ENCODE measurements around the gene SMPD3.

The SMPD3 gene

GRCh38 chr16:68432701-68433100 is 15.6 kb downstream of the SMPD3 start:
- TF ChIP-seq SPI1 (IDR thresholded peaks at IDR 0.05; ENCODE audit: borderline replicate concordance, low read depth): no peak
- TF ChIP-seq GABPA (IDR thresholded peaks at IDR 0.05; ENCODE audit: low read depth): no peak
- no peak for TF ChIP-seq REST (IDR thresholded peaks at IDR 0.05; ENCODE audit: insufficient replicate concordance, low read depth)
- TF ChIP-seq CTCF (IDR thresholded peaks at IDR 0.05; ENCODE audit: insufficient read depth, low read length): no peak
- no peak for TF ChIP-seq POLR2AphosphoS5 (IDR thresholded peaks at IDR 0.05; ENCODE audit: low read depth)
- Histone ChIP-seq H3K27me3 (ENCODE audit: insufficient read depth, poor library complexity, severe bottlenecking) (no peaks in the 10 kb centered on the region), H3K27ac (replicated peaks) (no peak overlapping the region), H3K4me3 (replicated peaks; ENCODE audit: insufficient read depth, low read length) (no peak overlapping the region)
- no peak for DNase-seq (ENCODE audit: low read depth in 1 of 2, low spot score in 1 of 2)

- Histone ChIP-seq H3K27me3 (ENCODE audit: insufficient read depth, poor library complexity, severe bottlenecking) (no peaks in the 10 kb centered on the region), H3K4me3 (replicated peaks; ENCODE audit: insufficient read depth, low read length) (no peak overlapping the region), H3K27ac (replicated peaks) (no peak overlapping the region)
- no peak for DNase-seq (ENCODE audit: low read depth in 1 of 2, low spot score in 1 of 2)
- no peak for TF ChIP-seq GABPA (IDR thresholded peaks at IDR 0.05; ENCODE audit: low read depth)
- no peak for TF ChIP-seq SPI1 (IDR thresholded peaks at IDR 0.05; ENCODE audit: borderline replicate concordance, low read depth)
- TF ChIP-seq POLR2AphosphoS5 (IDR thresholded peaks at IDR 0.05; ENCODE audit: low read depth): no peak
- no peak for TF ChIP-seq REST (IDR thresholded peaks at IDR 0.05; ENCODE audit: insufficient replicate concordance, low read depth)
- TF ChIP-seq CTCF (IDR thresholded peaks at IDR 0.05; ENCODE audit: insufficient read depth, low read length): no peak
Observed at GRCh38 chr16:68429076-68429854, 19.0 kb downstream of the SMPD3 start.

GRCh38 chr16:68427649-68428303 is 20.5 kb downstream of the SMPD3 start:
- no peak overlapping the region for H3K4me3 ChIP-seq (replicated peaks; ENCODE audit: insufficient read depth, low read length)
- no peaks in the 10 kb centered on the region for H3K27me3 ChIP-seq (ENCODE audit: insufficient read depth, poor library complexity, severe bottlenecking)
- DNase-seq (ENCODE audit: low read depth in 1 of 2, low spot score in 1 of 2): no peak
- no peak overlapping the region for H3K27ac ChIP-seq (replicated peaks)
- TF ChIP-seq SPI1 (IDR thresholded peaks at IDR 0.05; ENCODE audit: borderline replicate concordance, low read depth) (no peak), GABPA (IDR thresholded peaks at IDR 0.05; ENCODE audit: low read depth) (no peak), CTCF (IDR thresholded peaks at IDR 0.05; ENCODE audit: insufficient read depth, low read length) (no peak), POLR2AphosphoS5 (IDR thresholded peaks at IDR 0.05; ENCODE audit: low read depth) (no peak), REST (IDR thresholded peaks at IDR 0.05; ENCODE audit: insufficient replicate concordance, low read depth) (no peak)

All from HL-60 (cell line).